Keratinocyte (primary cell): ENCODE data around the gene ADAMTS16. TPM values are rescaled to one million over a fixed set of nuclear protein-coding genes. Genes with fewer than 3 reads are reported as not detected.

Experiments
- DNase-seq: peaks from one replicate; pipeline ENCODE4 v3.0.0-alpha.2; 2011; ENCODE audit warnings: low read depth, missing footprints, low spot score
- FAIRE-seq: peaks from 2 replicates; lab custom pipeline; 2011; peaks lifted over from hg19 to GRCh38; lab: Jason Lieb, UNC
- H2AFZ ChIP-seq: 2 replicates; pipeline ENCODE4 v1.6.0; 2012; ENCODE audit warnings: low read length, control low read depth, inconsistent platforms; ENCODE audit not compliant: control insufficient read depth
- H3K27ac ChIP-seq: 2 replicates; pipeline ENCODE4 v1.5.1; 2011; ENCODE audit warnings: low read length; ENCODE audit not compliant: control insufficient read depth, insufficient read depth
- H3K27me3 ChIP-seq: 3 replicates; pipeline ENCODE4 v1.6.0; 2011; ENCODE audit warnings: low read length; ENCODE audit not compliant: control insufficient read depth, insufficient read depth; ENCODE audit errors: extremely low read depth
- H3K36me3 ChIP-seq, 2 experiments: 2 replicates in 1 of 2; 3 replicates in 1 of 2; pipeline ENCODE4 v1.5.1; 2011; ENCODE audit warnings: low read length in 2 of 2, mild to moderate bottlenecking in 1 of 2; ENCODE audit not compliant: control insufficient read depth in 2 of 2, insufficient read depth in 2 of 2; ENCODE audit errors: extremely low read depth in 1 of 2
- H3K4me1 ChIP-seq: 3 replicates; pipeline ENCODE4 v1.5.1; 2011; ENCODE audit warnings: low read length; ENCODE audit not compliant: control insufficient read depth, insufficient read depth; ENCODE audit errors: extremely low read depth
- H3K4me2 ChIP-seq: 3 replicates; pipeline ENCODE4 v1.6.0; 2011; ENCODE audit warnings: low read depth, low read length; ENCODE audit not compliant: control insufficient read depth, insufficient read depth; ENCODE audit errors: extremely low read depth
- H3K4me3 ChIP-seq, 3 experiments: fragments of 200-600 bp in 1 of 3; sonication (generic) in 1 of 3; 2 replicates in 2 of 3; 3 replicates in 1 of 3; pipeline ENCODE4 v1.5.1; 2011 to 2016; ENCODE audit warnings: low read length in 3 of 3, mild to moderate bottlenecking in 3 of 3, control low read depth in 2 of 3, inconsistent platforms in 1 of 3, low read depth in 1 of 3, mixed read lengths in 1 of 3, mixed run types in 1 of 3, moderate library complexity in 1 of 3; ENCODE audit not compliant: control insufficient read depth in 2 of 3, insufficient read depth in 2 of 3; ENCODE audit errors: extremely low read depth in 1 of 3
- H3K79me2 ChIP-seq: 2 replicates; pipeline ENCODE4 v1.6.0; 2012; ENCODE audit warnings: low read length; ENCODE audit not compliant: control insufficient read depth, insufficient read depth
- H3K9ac ChIP-seq: 3 replicates; pipeline ENCODE4 v1.6.0; 2011; ENCODE audit warnings: low read length; ENCODE audit not compliant: control insufficient read depth, insufficient read depth; ENCODE audit errors: extremely low read depth
- H3K9me1 ChIP-seq: 3 replicates; pipeline ENCODE4 v1.6.0; 2011; ENCODE audit warnings: low read length; ENCODE audit not compliant: control insufficient read depth, insufficient read depth; ENCODE audit errors: extremely low read depth
- H3K9me3 ChIP-seq: 2 replicates; pipeline ENCODE4 v1.5.1; 2012; ENCODE audit warnings: low read depth, low read length; ENCODE audit not compliant: control insufficient read depth
- H4K20me1 ChIP-seq: 3 replicates; pipeline ENCODE4 v1.6.0; 2011; ENCODE audit warnings: low read length; ENCODE audit not compliant: control insufficient read depth, insufficient read depth; ENCODE audit errors: extremely low read depth
- EZH2 ChIP-seq: IDR thresholded peaks from one replicate; pipeline ENCODE4 v1.6.1; 2012; ENCODE audit warnings: inconsistent platforms, mild to moderate bottlenecking, low read length, moderate library complexity
- dilution Hi-C: fragments of 300-500 bp; cut with MboI; formaldehyde crosslinking; loops from one replicate; pipeline ENCODE4 v1.7.0; 2020; ENCODE audit warnings: low sequenced_read_pairs; ENCODE audit not compliant: extremely low pct_ligation_motif_present
- polyA plus RNA-seq, 5 experiments: library from polyadenylated mRNA; depleted of rRNA in 3 of 5; stranded (reverse) in 3 of 5; stranded (forward) in 1 of 5; unstranded in 1 of 5; fragments of >200 nt; gene quantifications; 1 replicate in 1 of 5; 2 replicates in 3 of 5; 3 replicates in 1 of 5; pipeline versions ENCODE4 v1.2.1 to v1.2.3, GENCODE V29; 2011 to 2012; ENCODE audit warnings: missing spikeins in 2 of 5, low read depth in 1 of 5, low replicate concordance in 1 of 5
- TF ChIP-seq, protein P1 (sequence below), 3 experiments: IDR thresholded peaks in 1 of 3; conservative IDR thresholded peaks in 1 of 3; optimal IDR thresholded peaks in 1 of 3; 2 replicates in 2 of 3; 3 replicates in 1 of 3; pipeline versions ENCODE3 to v1.5.1; 2011; ENCODE audit warnings: low read length in 3 of 3, mild to moderate bottlenecking in 3 of 3, moderate library complexity in 2 of 3, control low read depth in 1 of 3, inconsistent platforms in 1 of 3; ENCODE audit not compliant: insufficient read depth in 2 of 3; ENCODE audit errors: extremely low read depth in 1 of 3

The ADAMTS16 gene
- polyA plus RNA-seq, 1 donor (not counting 4 experiments of a cell fraction or from before 2014, with no cell fraction given) = not detected

DNA sequence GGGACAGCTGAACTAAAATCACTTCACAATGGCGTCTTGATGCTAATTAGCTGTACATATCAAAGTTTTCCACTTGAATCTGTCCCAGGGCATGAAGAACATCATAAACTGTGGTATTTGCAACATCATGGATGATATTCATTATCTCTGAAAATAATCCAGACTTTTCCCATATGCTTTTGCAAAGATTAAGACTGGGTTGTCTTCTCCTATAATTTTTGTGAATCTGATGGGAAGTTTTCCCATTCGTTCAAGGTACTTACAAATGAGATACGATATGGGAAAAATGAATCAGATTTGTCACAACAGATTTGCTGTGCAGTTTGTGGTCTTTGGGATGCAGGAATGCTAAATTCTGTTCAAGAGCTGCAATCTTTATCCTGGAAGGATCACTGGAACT, 17.4 kb upstream of the ADAMTS16 start:
- TF ChIP-seq, protein P1, sequence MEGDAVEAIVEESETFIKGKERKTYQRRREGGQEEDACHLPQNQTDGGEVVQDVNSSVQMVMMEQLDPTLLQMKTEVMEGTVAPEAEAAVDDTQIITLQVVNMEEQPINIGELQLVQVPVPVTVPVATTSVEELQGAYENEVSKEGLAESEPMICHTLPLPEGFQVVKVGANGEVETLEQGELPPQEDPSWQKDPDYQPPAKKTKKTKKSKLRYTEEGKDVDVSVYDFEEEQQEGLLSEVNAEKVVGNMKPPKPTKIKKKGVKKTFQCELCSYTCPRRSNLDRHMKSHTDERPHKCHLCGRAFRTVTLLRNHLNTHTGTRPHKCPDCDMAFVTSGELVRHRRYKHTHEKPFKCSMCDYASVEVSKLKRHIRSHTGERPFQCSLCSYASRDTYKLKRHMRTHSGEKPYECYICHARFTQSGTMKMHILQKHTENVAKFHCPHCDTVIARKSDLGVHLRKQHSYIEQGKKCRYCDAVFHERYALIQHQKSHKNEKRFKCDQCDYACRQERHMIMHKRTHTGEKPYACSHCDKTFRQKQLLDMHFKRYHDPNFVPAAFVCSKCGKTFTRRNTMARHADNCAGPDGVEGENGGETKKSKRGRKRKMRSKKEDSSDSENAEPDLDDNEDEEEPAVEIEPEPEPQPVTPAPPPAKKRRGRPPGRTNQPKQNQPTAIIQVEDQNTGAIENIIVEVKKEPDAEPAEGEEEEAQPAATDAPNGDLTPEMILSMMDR (optimal IDR thresholded peaks at IDR 0.05 in 1 of 3, IDR thresholded peaks at IDR 0.05 in 1 of 3, conservative IDR thresholded peaks at IDR 0.05 in 1 of 3; ENCODE audit: extremely low read depth in 1 of 3, insufficient read depth in 2 of 3, low read length in 3 of 3) = no peak
- TF ChIP-seq EZH2 = no peak
- H3K9me3 ChIP-seq = no peaks in the 10 kb centered on the region
- H4K20me1 ChIP-seq = no peaks in the 10 kb centered on the region
- no peaks in the 10 kb centered on the region for H3K9me1 ChIP-seq
- FAIRE-seq (no peak), DNase-seq (no peak)
- dilution Hi-C loops = no loop called here
- no peaks in the 10 kb centered on the region for H3K36me3 ChIP-seq
- H3K79me2 ChIP-seq = no peaks in the 10 kb centered on the region
- H2AFZ ChIP-seq = no peak overlapping the region
- H3K4me3 ChIP-seq = no peak overlapping the region
- no peaks in the 10 kb centered on the region for H3K27me3 ChIP-seq
- H3K4me1 ChIP-seq = peaks cover 11% of the 10 kb centered on the region
- H3K4me2 ChIP-seq = no peak overlapping the region
- H3K27ac ChIP-seq = no peak overlapping the region
- no peak overlapping the region for H3K9ac ChIP-seq

DNA sequence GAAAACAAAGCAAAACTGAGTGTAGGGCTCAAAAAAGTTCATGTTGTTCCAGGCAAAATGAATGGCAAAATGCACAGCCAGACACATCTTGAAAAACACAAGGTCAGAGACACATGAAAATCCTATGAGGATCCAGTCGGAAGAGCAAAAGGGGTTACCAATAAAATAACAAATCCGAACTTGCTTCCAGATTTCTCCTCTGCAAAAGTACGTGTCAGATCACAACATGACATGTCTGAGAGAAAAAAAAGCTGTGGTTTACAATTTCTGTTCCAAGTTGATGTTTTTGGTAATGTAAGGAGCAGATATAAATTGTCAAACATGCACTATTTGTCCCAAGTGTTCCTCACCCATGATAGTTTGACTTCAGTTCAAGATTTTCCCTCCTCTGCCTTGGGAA, 15.9 kb upstream of the ADAMTS16 start:
- TF ChIP-seq EZH2 = no peak
- TF ChIP-seq, protein P1 (optimal IDR thresholded peaks at IDR 0.05 in 1 of 3, IDR thresholded peaks at IDR 0.05 in 1 of 3, conservative IDR thresholded peaks at IDR 0.05 in 1 of 3; ENCODE audit: extremely low read depth in 1 of 3, insufficient read depth in 2 of 3, low read length in 3 of 3) = no peak
- FAIRE-seq = no peak
- H3K4me2 ChIP-seq = no peak overlapping the region
- DNase-seq = no peak
- dilution Hi-C loops = no loop called here
- H3K9ac ChIP-seq = no peak overlapping the region
- no peak overlapping the region for H2AFZ ChIP-seq
- no peaks in the 10 kb centered on the region for H3K9me1 ChIP-seq
- no peaks in the 10 kb centered on the region for H4K20me1 ChIP-seq
- H3K36me3 ChIP-seq = no peaks in the 10 kb centered on the region
- no peak overlapping the region for H3K27ac ChIP-seq
- H3K9me3 ChIP-seq = no peaks in the 10 kb centered on the region
- no peaks in the 10 kb centered on the region for H3K79me2 ChIP-seq
- H3K27me3 ChIP-seq = no peaks in the 10 kb centered on the region
- H3K4me1 ChIP-seq = peaks cover 11% of the 10 kb centered on the region
- no peak overlapping the region for H3K4me3 ChIP-seq
